ENCODE measurements around the gene IRF2BP1.

DNA sequence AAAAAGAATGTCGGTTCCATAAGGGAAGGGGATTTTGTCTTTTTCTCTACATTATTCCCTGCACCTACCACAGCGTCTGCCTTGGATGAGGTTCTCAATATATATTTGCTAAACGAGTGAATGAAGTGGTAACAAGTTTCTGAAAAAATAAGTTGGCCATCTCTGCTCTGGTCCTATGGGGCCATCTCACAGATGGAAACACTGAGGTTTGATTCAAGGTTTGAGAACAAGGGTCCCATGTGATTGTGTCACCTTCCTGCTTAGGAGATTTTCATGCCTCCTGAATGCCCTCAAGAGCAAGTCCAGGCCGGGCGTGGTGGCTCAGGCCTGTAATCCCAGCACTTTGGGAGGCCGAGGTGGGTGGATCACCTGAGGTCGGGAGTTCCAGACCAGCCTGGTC, 13.3 kb upstream of the IRF2BP1 start:
- TF ChIP-seq, protein P1, sequence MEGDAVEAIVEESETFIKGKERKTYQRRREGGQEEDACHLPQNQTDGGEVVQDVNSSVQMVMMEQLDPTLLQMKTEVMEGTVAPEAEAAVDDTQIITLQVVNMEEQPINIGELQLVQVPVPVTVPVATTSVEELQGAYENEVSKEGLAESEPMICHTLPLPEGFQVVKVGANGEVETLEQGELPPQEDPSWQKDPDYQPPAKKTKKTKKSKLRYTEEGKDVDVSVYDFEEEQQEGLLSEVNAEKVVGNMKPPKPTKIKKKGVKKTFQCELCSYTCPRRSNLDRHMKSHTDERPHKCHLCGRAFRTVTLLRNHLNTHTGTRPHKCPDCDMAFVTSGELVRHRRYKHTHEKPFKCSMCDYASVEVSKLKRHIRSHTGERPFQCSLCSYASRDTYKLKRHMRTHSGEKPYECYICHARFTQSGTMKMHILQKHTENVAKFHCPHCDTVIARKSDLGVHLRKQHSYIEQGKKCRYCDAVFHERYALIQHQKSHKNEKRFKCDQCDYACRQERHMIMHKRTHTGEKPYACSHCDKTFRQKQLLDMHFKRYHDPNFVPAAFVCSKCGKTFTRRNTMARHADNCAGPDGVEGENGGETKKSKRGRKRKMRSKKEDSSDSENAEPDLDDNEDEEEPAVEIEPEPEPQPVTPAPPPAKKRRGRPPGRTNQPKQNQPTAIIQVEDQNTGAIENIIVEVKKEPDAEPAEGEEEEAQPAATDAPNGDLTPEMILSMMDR (IDR thresholded peaks at IDR 0.05; ENCODE audit: insufficient read depth, low read depth, low read length): no peak
- no peak for TF ChIP-seq EZH2 (IDR thresholded peaks at IDR 0.05; ENCODE audit: insufficient read depth, low read length)

Measured in astrocyte (in vitro differentiated cells and primary cell).